ES-I3 (cell line): ENCODE results near the gene HJURP.

Experiments
- H3K36me3 ChIP-seq: 2 replicates; pipeline ENCODE4 v1.6.1; 2013; ENCODE audit warnings: mild to moderate bottlenecking, low read length, control low read depth, moderate library complexity; ENCODE audit not compliant: insufficient read depth
- H3K4me1 ChIP-seq: 2 replicates; pipeline ENCODE4 v1.6.1; 2013; ENCODE audit warnings: mild to moderate bottlenecking, control low read depth, low read length; ENCODE audit not compliant: insufficient read depth
- H3K9ac ChIP-seq: 2 replicates; pipeline ENCODE4 v1.6.1; 2013; ENCODE audit warnings: low read depth, mild to moderate bottlenecking, low read length, moderate library complexity
- H3K9me3 ChIP-seq: 2 replicates; pipeline ENCODE4 v1.6.1; 2013; ENCODE audit warnings: mild to moderate bottlenecking, low read length, moderate library complexity; ENCODE audit not compliant: control insufficient read depth, insufficient read depth

The HJURP gene

GRCh38 chr2:233791151-233791882 is 63.0 kb downstream of the HJURP start:
- Histone ChIP-seq H3K36me3 (no peaks in the 10 kb centered on the region), H3K9ac (no peak overlapping the region), H3K4me1 (no peaks in the 10 kb centered on the region), H3K9me3 (no peaks in the 10 kb centered on the region)

- H3K4me1 ChIP-seq, result no peaks in the 10 kb centered on the region
- no peaks in the 10 kb centered on the region for H3K36me3 ChIP-seq
- H3K9ac ChIP-seq, result no peak overlapping the region
- H3K9me3 ChIP-seq, result no peaks in the 10 kb centered on the region
Observed at GRCh38 chr2:233789554-233789953, 64.8 kb downstream of the HJURP start.
